SK-N-SH treated with all-trans-retinoic acid at 6 μM for 48 hours (cell line): ENCODE data around the gene C1orf198.

ENCODE experiments used
- ATAC-seq: fragments of 200-7000 bp; cut with Tn5 transposase; 3 replicates; pipeline ENCODE4 v1.9.1; 2020; ENCODE audit warnings: mild to moderate bottlenecking, moderate library complexity
- ARNTL ChIP-seq: fragments of 450-650 bp; formaldehyde crosslinking; IDR thresholded peaks from 2 replicates; pipeline ENCODE4 v1.5.0; 2020; ENCODE audit warnings: low read depth, mild to moderate bottlenecking, moderate library complexity, borderline replicate concordance
- CREB5 ChIP-seq: fragments of 250-450 bp; sonication (Bioruptor Pico); IDR thresholded peaks from 2 replicates; pipeline ENCODE4 v1.5.1; 2020; ENCODE audit warnings: low read depth, mild to moderate bottlenecking, moderate library complexity
- CSDC2 ChIP-seq: fragments of 250-450 bp; sonication (Bioruptor Pico); IDR thresholded peaks from 2 replicates; pipeline ENCODE4 v1.5.0; 2020; ENCODE audit warnings: mild to moderate bottlenecking, moderate library complexity
- CSRNP3 ChIP-seq: fragments of 250-450 bp; sonication (Bioruptor Pico); IDR thresholded peaks from 2 replicates; pipeline ENCODE4 v1.5.1; 2021; ENCODE audit warnings: mild to moderate bottlenecking, moderate library complexity
- ESRRG ChIP-seq: fragments of 250-450 bp; sonication (Bioruptor Pico); IDR thresholded peaks from 2 replicates; pipeline ENCODE4 v1.6.1; 2021; ENCODE audit warnings: mild to moderate bottlenecking
- GLIS3 ChIP-seq: fragments of 250-450 bp; sonication (Bioruptor Pico); IDR thresholded peaks from 2 replicates; pipeline ENCODE4 v1.5.0; 2020; ENCODE audit warnings: mild to moderate bottlenecking, moderate library complexity
- ISL1 ChIP-seq: fragments of 250-450 bp; sonication (Bioruptor Pico); IDR thresholded peaks from 2 replicates; pipeline ENCODE4 v2.1.2; 2022; ENCODE audit warnings: mild to moderate bottlenecking, moderate library complexity
- OSR1 ChIP-seq: fragments of 250-450 bp; sonication (Bioruptor Pico); IDR thresholded peaks from 2 replicates; pipeline ENCODE4 v1.8.0; 2022; ENCODE audit warnings: moderate library complexity, mild to moderate bottlenecking, inconsistent platforms
- PATZ1 ChIP-seq: fragments of 250-450 bp; sonication (Bioruptor Pico); IDR thresholded peaks from 2 replicates; pipeline ENCODE4 v1.8.0; 2020; ENCODE audit warnings: mild to moderate bottlenecking, moderate library complexity, borderline replicate concordance
- POU6F1 ChIP-seq: fragments of 250-450 bp; sonication (Bioruptor Pico); IDR thresholded peaks from 2 replicates; pipeline ENCODE4 v1.8.0; 2021; ENCODE audit warnings: low read depth, mild to moderate bottlenecking, moderate library complexity, borderline replicate concordance
- PPARA ChIP-seq: fragments of 250-450 bp; sonication (Bioruptor Pico); IDR thresholded peaks from 2 replicates; pipeline ENCODE4 v1.5.0; 2020; ENCODE audit warnings: mild to moderate bottlenecking, borderline replicate concordance
- RARB ChIP-seq: fragments of 250-450 bp; sonication (Bioruptor Pico); IDR thresholded peaks from 2 replicates; pipeline ENCODE4 v1.8.0; 2021; ENCODE audit warnings: mild to moderate bottlenecking, moderate library complexity
- TCF4 ChIP-seq: fragments of 250-450 bp; sonication (Bioruptor Pico); IDR thresholded peaks from 2 replicates; pipeline ENCODE4 v1.8.0; 2021; ENCODE audit warnings: mild to moderate bottlenecking, moderate library complexity, borderline replicate concordance
- TOX ChIP-seq: fragments of 250-450 bp; sonication (Bioruptor Pico); IDR thresholded peaks from 2 replicates; pipeline ENCODE4 v1.8.0; 2021; ENCODE audit warnings: mild to moderate bottlenecking, moderate library complexity, borderline replicate concordance
- TSHZ2 ChIP-seq: fragments of 250-450 bp; sonication (Bioruptor Pico); IDR thresholded peaks from 2 replicates; pipeline ENCODE4 v1.5.0; 2020; ENCODE audit warnings: mild to moderate bottlenecking, moderate library complexity
- ZFP3 ChIP-seq: fragments of 250-450 bp; sonication (Bioruptor Pico); IDR thresholded peaks from 2 replicates; pipeline ENCODE4 v1.5.0; 2020; ENCODE audit warnings: mild to moderate bottlenecking, moderate library complexity
- ZNF565 ChIP-seq: fragments of 450-650 bp; formaldehyde crosslinking; conservative IDR thresholded peaks from 2 replicates; pipeline ENCODE4 v1.5.0; 2020; ENCODE audit warnings: low read depth, mild to moderate bottlenecking, moderate library complexity

Gene C1orf198

GRCh38 chr1:230878591-230878990 lies 10.3 kb upstream of the C1orf198 start (continued):
- no peak for TF ChIP-seq PATZ1 (CRISPR knock-in tag)
- TF ChIP-seq ZNF565 (CRISPR knock-in tag), result no peak

- no peak; the same call in 2 of the 3 replicates for ATAC-seq
Measured at GRCh38 chr1:230877924-230878590, 9.7 kb upstream of the C1orf198 start.

GRCh38 chr1:230877146-230877923 lies 9.0 kb upstream of the C1orf198 start:
- peak; percentile 67 for ATAC-seq
- TF ChIP-seq ARNTL (CRISPR knock-in tag), result no peak
- no peak for TF ChIP-seq TCF4 (CRISPR knock-in tag)
- no peak for TF ChIP-seq CREB5
- TF ChIP-seq PATZ1 (CRISPR knock-in tag), result no peak

More at GRCh38 chr1:230877924-230878590, 9.7 kb upstream of the C1orf198 start:
- TF ChIP-seq TOX (CRISPR knock-in tag), result no peak
- no peak for TF ChIP-seq CSDC2
- no peak for TF ChIP-seq ESRRG (CRISPR knock-in tag)
- TF ChIP-seq POU6F1 (CRISPR knock-in tag), result no peak
- no peak for TF ChIP-seq ISL1 (CRISPR knock-in tag)
- TF ChIP-seq CSRNP3 (CRISPR knock-in tag), result no peak
- no peak for TF ChIP-seq GLIS3 (CRISPR knock-in tag)
- TF ChIP-seq RARB (CRISPR knock-in tag), result no peak
- no peak for TF ChIP-seq TSHZ2 (CRISPR knock-in tag)

- no peak for ATAC-seq
- TF ChIP-seq PATZ1 (CRISPR knock-in tag) (no peak), RARB (CRISPR knock-in tag) (no peak), PPARA (CRISPR knock-in tag) (no peak), TCF4 (CRISPR knock-in tag) (no peak), OSR1 (CRISPR knock-in tag) (no peak), CREB5 (no peak), ARNTL (CRISPR knock-in tag) (no peak), ZFP3 (CRISPR knock-in tag) (no peak)
Measured at GRCh38 chr1:230876660-230877059, 8.3 kb upstream of the C1orf198 start.
